Stimulated activated naive CD8-positive, alpha-beta T cell treated with anti-CD3 and anti-CD28 coated beads, Interleukin-15, Interleukin-2, amounts not matched to agents 100 ng/mL and 50 ng/mL, for 24 hours (primary cell): ENCODE results near the gene FAM180B.
"Not testable (repeated sequence)": the region's sequence is repeated elsewhere in the genome, so short reads cannot be mapped to it uniquely, and the experiment has no call there.

Experiments
- H3K27ac Mint-ChIP-seq: one replicate; pipeline ENCODE4 v1.8.0; 2021; ENCODE audit warnings: mild to moderate bottlenecking, mixed read lengths
- H3K27me3 Mint-ChIP-seq: one replicate; pipeline ENCODE4 v1.8.0; 2021; ENCODE audit warnings: mixed read lengths
- H3K36me3 Mint-ChIP-seq: one replicate; pipeline ENCODE4 v1.8.0; 2021; ENCODE audit warnings: low read depth, mixed read lengths
- H3K4me1 Mint-ChIP-seq: one replicate; pipeline ENCODE4 v1.8.0; 2021; ENCODE audit warnings: low read depth, mixed read lengths
- H3K4me3 Mint-ChIP-seq: one replicate; pipeline ENCODE4 v1.8.0; 2021; ENCODE audit warnings: mild to moderate bottlenecking, mixed read lengths
- H3K9me3 Mint-ChIP-seq: one replicate; pipeline ENCODE4 v1.8.0; 2021; ENCODE audit warnings: mixed read lengths

Gene FAM180B

DNA sequence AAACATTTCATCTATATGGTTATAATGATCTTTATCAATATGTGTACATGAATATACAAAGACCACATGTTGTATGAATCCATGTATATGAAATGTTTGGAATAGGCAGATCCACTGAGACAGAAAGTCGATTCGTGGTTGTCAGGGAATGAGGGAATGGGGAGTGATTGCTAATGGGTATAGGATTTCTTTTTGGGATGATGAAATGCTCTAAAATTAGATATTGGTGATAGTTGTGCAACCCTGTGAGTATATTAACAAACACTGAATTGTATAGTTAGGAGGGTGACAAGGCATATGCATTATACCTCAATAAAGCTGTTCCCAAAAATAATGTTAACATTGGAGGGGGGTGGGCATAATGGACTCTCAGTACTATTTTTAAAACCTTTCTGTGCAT lies 26.1 kb upstream of the FAM180B start:
- Mint-ChIP-seq H3K4me1 (peaks cover 32% of the 10 kb centered on the region), H3K36me3 (no peaks in the 10 kb centered on the region), H3K9me3 (no peaks in the 10 kb centered on the region), H3K27ac (no peak overlapping the region), H3K4me3 (no peak overlapping the region), H3K27me3 (no peaks in the 10 kb centered on the region)

DNA sequence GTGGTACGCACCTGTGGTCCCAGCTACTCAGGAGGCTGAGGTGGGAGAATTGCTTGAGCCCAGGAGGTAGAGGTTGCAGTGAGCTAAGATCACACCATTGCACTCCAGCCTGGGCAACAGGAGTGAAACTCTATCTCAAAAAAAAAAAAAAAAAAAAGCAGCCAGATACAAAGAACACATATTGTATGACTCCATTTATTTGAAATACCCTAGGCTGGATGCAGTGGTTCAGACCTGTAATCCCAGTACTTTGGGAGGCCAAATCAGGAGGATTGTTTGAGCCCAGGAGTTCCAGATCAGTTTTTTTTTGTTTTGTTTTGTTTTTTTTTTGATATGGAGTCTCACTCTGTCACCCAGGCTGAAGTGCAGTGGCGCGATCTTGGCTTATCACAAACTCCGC lies 24.1 kb upstream of the FAM180B start:
- peaks cover 46% of the 10 kb centered on the region for H3K4me1 Mint-ChIP-seq
- H3K27ac Mint-ChIP-seq, H3K9me3 Mint-ChIP-seq, H3K4me3 Mint-ChIP-seq, H3K27me3 Mint-ChIP-seq, H3K36me3 Mint-ChIP-seq: not testable (repeated sequence)

DNA sequence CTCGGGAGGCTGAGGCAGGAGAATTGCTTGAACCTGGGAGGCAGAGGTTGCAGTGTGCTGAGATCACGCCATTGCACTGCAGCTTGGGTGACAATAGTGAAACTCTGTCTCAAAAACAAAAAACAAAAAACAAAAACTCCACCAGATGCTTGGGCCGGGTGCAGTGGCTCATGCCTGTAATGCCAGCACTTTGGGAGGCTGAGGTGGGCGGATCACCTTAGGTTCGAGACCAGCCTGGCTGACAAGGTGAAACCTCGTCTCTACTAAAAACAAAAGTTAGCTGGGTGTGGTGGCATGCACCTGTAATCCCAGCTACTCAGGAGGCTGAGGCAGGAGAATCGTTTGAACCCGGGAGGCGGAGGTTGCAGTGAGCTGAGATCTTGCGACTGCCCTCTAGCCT lies 22.1 kb upstream of the FAM180B start:
- H3K36me3 Mint-ChIP-seq, H3K27me3 Mint-ChIP-seq, H3K9me3 Mint-ChIP-seq: not testable (repeated sequence)
- H3K4me3 Mint-ChIP-seq, result peak overlapping the region; percentile 88
- peak overlapping the region; percentile 31 for H3K27ac Mint-ChIP-seq
- peaks cover 46% of the 10 kb centered on the region for H3K4me1 Mint-ChIP-seq

GRCh38 chr11:47564933-47565339 lies 21.5 kb upstream of the FAM180B start:
- H3K27me3 Mint-ChIP-seq, result no peaks in the 10 kb centered on the region
- H3K4me1 Mint-ChIP-seq, result peaks cover 46% of the 10 kb centered on the region
- no peaks in the 10 kb centered on the region for H3K9me3 Mint-ChIP-seq
- H3K4me3 Mint-ChIP-seq, result peak overlapping the region; percentile 88
- peak overlapping the region; percentile 87 for H3K27ac Mint-ChIP-seq
- H3K36me3 Mint-ChIP-seq, result peaks cover 7% of the 10 kb centered on the region

- peak within 1 kb of the TSS; percentile 88 for H3K4me3 Mint-ChIP-seq
- H3K36me3 Mint-ChIP-seq, result peaks cover 11% of the 10 kb centered on the region
- no peaks in the 10 kb centered on the region for H3K27me3 Mint-ChIP-seq
- H3K9me3 Mint-ChIP-seq, result no peaks in the 10 kb centered on the region
- peaks cover 46% of the 10 kb centered on the region for H3K4me1 Mint-ChIP-seq
- peak within 1 kb of the TSS; percentile 87 for H3K27ac Mint-ChIP-seq
Observed at GRCh38 chr11:47565340-47566148, 20.9 kb upstream of the FAM180B start, which contains the start of gene PTPMT1. Gene PTPMT1, plus strand, starts transcription at chr11:47565599. Its CDS starts 24 bp downstream, at chr11:47565623.

DNA sequence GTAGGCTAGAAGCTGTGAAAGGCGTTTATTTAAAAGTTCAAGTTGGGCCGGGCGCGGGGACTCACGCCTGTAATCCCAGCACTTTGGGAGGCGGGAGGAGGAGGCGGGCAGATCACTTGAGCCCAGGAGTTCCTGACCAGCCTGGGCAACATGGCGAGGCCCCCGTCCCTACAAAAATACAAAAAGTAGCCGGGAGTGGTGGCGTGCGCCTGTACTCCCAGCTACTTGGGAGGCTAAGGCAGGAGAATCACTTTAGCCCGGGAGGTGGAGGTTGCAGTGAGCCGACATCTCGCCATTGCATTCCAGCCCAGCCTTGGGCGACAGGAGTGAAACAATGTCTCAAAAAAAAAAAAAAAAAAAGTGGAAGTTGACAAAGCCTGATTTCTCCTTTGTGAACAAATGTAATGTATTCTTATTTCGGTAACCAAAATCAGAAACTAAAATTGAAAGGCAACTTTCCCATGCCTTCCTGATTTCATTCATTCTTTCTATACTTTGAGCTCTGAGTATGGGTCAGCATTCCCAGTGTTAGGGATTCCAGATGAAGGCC lies 20.3 kb upstream of the FAM180B start:
- Mint-ChIP-seq H3K9me3 (no peaks in the 10 kb centered on the region), H3K27me3 (no peaks in the 10 kb centered on the region), H3K36me3 (peaks cover 18% of the 10 kb centered on the region), H3K27ac (peak overlapping the region; percentile 86), H3K4me1 (peaks cover 46% of the 10 kb centered on the region), H3K4me3 (peak overlapping the region; percentile 88)

GRCh38 chr11:47569646-47570045 lies 16.8 kb upstream of the FAM180B start:
- Mint-ChIP-seq H3K27me3 (no peaks in the 10 kb centered on the region), H3K4me3 (no peak overlapping the region), H3K36me3 (peaks cover 46% of the 10 kb centered on the region), H3K27ac (no peak overlapping the region), H3K9me3 (no peaks in the 10 kb centered on the region), H3K4me1 (peaks cover 23% of the 10 kb centered on the region)

- H3K27ac Mint-ChIP-seq, result no peak overlapping the region
- H3K9me3 Mint-ChIP-seq, result no peaks in the 10 kb centered on the region
- peaks cover 16% of the 10 kb centered on the region for H3K4me1 Mint-ChIP-seq
- no peaks in the 10 kb centered on the region for H3K27me3 Mint-ChIP-seq
- no peak overlapping the region for H3K4me3 Mint-ChIP-seq
- H3K36me3 Mint-ChIP-seq, result peaks cover 52% of the 10 kb centered on the region
Observed at GRCh38 chr11:47570651-47571356, 15.7 kb upstream of the FAM180B start.

- no peaks in the 10 kb centered on the region for H3K9me3 Mint-ChIP-seq
- peak overlapping the region; percentile 28 for H3K27ac Mint-ChIP-seq
- no peaks in the 10 kb centered on the region for H3K27me3 Mint-ChIP-seq
- no peak overlapping the region for H3K4me3 Mint-ChIP-seq
- peaks cover 55% of the 10 kb centered on the region for H3K36me3 Mint-ChIP-seq
- peaks cover 14% of the 10 kb centered on the region for H3K4me1 Mint-ChIP-seq
Observed at GRCh38 chr11:47571357-47571729, 15.1 kb upstream of the FAM180B start.

DNA sequence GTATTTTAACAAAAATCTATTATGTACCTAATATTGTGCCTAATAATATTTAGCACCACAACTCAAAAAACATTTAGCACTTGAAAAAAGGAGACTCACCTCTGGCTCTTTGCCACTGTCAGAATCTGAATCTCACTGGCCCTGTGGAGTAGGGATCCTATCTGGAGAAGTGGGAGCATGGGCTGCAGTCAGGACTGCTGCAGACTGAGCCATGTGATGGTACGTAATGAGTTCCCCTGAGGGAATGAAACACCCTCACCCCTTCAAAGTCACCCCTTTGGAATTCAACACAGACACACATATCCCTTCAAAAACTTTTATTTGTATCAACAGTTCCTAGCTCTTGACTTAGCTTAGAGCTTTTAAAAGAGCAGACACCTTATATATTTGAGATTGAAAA lies 14.6 kb upstream of the FAM180B start:
- Mint-ChIP-seq H3K27me3 (no peaks in the 10 kb centered on the region), H3K9me3 (no peaks in the 10 kb centered on the region), H3K4me3 (no peak overlapping the region), H3K4me1 (peaks cover 14% of the 10 kb centered on the region), H3K27ac (no peak overlapping the region), H3K36me3 (peaks cover 61% of the 10 kb centered on the region)

DNA sequence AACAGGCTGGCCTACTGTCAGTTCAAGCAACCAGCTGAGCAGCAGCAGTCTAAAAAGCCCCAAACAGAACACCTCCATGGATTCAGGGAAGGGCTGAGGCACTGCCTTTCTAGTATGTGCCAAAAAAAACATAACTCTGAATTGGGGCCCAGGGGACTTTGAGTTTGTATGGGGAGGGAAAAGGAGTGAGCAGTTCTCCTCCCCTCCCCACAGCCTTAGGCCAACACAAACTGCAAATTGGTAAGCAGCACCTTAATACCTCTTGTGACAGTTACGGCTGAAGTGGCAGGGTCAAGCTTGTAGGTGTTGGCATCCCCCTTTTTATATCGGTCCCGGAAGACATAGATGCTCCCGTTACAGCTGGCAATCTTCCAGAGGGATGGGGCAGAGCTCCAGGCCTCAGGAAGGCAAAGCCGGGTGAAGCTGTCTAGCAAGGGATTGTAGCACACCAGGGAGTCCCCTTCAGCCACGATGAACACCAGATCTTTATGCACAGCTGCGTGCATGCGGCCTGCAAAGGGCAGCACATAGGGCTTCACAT lies 13.7 kb upstream of the FAM180B start:
- H3K36me3 Mint-ChIP-seq, result peaks cover 66% of the 10 kb centered on the region
- H3K27me3 Mint-ChIP-seq, result no peaks in the 10 kb centered on the region
- no peaks in the 10 kb centered on the region for H3K9me3 Mint-ChIP-seq
- peak overlapping the region; percentile 40 for H3K27ac Mint-ChIP-seq
- no peak overlapping the region for H3K4me3 Mint-ChIP-seq
- H3K4me1 Mint-ChIP-seq, result peaks cover 19% of the 10 kb centered on the region

- H3K36me3 Mint-ChIP-seq, result peaks cover 66% of the 10 kb centered on the region
- no peak overlapping the region for H3K27ac Mint-ChIP-seq
Observed at GRCh38 chr11:47573321-47573720, 13.2 kb upstream of the FAM180B start.

DNA sequence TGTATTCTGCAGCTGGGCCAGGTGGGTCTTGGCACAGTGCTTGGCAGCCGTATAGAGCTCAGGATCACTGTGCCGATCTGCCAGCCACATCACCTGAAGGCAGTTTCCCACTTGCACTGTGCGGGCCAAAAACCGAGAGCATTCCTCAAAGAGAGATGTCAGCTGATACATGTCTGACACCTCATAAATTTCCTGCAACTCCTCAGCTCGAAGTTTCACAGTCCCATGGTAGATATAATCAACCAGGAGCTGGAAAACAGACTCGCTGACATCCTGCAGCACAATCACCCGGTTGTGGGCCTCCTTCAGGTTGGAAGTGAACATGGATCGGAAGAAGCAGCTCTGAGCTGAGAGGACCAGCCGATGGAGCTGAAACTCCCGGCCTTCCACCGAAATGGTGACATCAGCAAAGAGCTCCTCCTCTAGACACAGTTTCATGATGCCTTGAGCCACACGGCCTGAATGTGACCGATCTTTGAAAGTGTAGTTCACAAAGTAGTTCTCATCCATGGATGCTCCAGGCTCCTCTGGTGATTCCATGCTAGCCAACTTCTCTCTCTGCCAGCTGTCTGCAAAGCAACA lies 8.9 kb upstream of the FAM180B start:
- H3K27ac Mint-ChIP-seq, result peak overlapping the region; percentile 50
- no peaks in the 10 kb centered on the region for H3K27me3 Mint-ChIP-seq
- peak overlapping the region; percentile 98 for H3K4me3 Mint-ChIP-seq
- no peaks in the 10 kb centered on the region for H3K9me3 Mint-ChIP-seq
- H3K4me1 Mint-ChIP-seq, result peaks cover 47% of the 10 kb centered on the region
- H3K36me3 Mint-ChIP-seq, result peaks cover 68% of the 10 kb centered on the region

More at GRCh38 chr11:47573321-47573720, 13.2 kb upstream of the FAM180B start:
- Mint-ChIP-seq H3K27me3 (no peaks in the 10 kb centered on the region), H3K4me3 (no peak overlapping the region), H3K9me3 (no peaks in the 10 kb centered on the region), H3K4me1 (peaks cover 23% of the 10 kb centered on the region)

DNA sequence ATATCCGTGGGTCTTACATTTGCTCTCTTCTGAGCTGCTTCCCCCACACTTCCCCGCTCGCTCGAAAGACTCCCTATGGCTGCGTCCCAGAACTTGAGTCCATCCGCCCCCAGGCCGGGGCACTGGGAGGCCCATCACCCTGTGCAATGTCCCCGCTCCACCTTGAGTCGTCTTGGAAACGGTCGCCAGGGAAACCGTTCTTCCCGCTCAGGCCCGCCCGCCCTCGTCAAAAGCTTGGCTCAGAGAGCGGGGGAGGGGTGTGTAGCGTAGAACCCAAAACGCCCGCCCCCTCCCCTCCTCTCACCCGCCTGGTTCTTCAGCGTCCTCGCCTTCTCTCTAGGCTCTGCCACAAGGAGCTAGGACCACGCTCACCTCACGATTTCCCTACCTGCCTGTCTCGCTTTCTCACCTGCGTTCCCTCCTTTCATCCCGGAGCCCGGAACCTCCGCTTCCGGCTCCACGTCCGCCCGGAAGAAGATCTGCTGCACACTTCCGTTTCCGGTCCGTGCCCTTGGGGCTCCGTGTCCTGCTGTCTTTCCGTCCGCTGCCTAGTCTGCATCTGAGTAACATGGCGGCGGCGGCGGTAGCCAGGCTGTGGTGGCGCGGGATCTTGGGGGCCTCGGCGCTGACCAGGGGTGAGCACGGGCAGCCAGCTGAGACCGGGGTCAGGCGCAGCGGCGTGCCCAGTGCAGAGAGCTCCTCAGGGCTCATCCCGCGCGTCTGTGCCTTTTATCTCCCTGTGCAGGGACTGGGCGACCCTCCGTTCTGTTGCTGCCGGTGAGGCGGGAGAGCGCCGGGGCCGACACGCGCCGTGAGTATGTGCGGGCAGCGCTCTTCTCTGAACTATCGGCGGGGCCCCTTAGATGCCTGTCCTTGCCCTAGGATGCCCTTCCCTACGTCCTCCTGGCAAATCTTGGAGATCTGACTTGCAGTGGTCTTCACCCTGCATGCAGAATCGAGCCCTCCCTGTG lies 7.7 kb upstream of the FAM180B start, which contains the start of the genes KBTBD4 and NDUFS3:
TSS of gene KBTBD4 (minus strand) at position 447 of the 971 bp plus-strand sequence. CDS start at position 428, 19 bp downstream.
TSS of gene NDUFS3 (plus strand) at position 551 of the 971 bp plus-strand sequence. CDS start at position 569, 18 bp downstream.
- Mint-ChIP-seq H3K4me3 (peak within 1 kb of the TSS; percentile 98), H3K9me3 (no peaks in the 10 kb centered on the region), H3K27ac (peak within 1 kb of the TSS; percentile 99), H3K27me3 (no peaks in the 10 kb centered on the region), H3K4me1 (peaks cover 46% of the 10 kb centered on the region), H3K36me3 (peaks cover 69% of the 10 kb centered on the region)
